HL-60 (cell line): ENCODE measurements around the gene OSTF1.

Experiments
- DNase-seq, 2 experiments: peaks; one replicate each; pipeline ENCODE4 v3.0.0-alpha.2; 2010 to 2020; ENCODE audit warnings: low read depth in 1 of 2, low spot score in 1 of 2
- H3K27ac ChIP-seq: fragments of 250-450 bp; sonication (Bioruptor Pico); replicated peaks from 2 replicates; pipeline ENCODE4 v1.5.1; 2020; ENCODE audit warnings: mild to moderate bottlenecking, moderate library complexity
- H3K27me3 ChIP-seq: fragments of 250-450 bp; sonication (Bioruptor Pico); 2 replicates; pipeline ENCODE4 v1.5.1; 2021; ENCODE audit warnings: mild to moderate bottlenecking, moderate library complexity; ENCODE audit not compliant: insufficient read depth, poor library complexity, severe bottlenecking
- H3K4me3 ChIP-seq: replicated peaks from 2 replicates; pipeline ENCODE4 v1.5.1; 2011; ENCODE audit warnings: mild to moderate bottlenecking, control low read depth, low read length; ENCODE audit not compliant: insufficient read depth
- CTCF ChIP-seq: IDR thresholded peaks from one replicate; pipeline ENCODE4 v1.5.1; 2011; ENCODE audit warnings: low read length, control low read depth, inconsistent platforms; ENCODE audit not compliant: insufficient read depth
- GABPA ChIP-seq: IDR thresholded peaks from 2 replicates; pipeline ENCODE4 v1.6.1; 2012; ENCODE audit warnings: low read depth
- POLR2AphosphoS5 ChIP-seq: IDR thresholded peaks from 2 replicates; pipeline ENCODE4 v1.6.1; 2012; ENCODE audit warnings: low read depth
- REST ChIP-seq: IDR thresholded peaks from 2 replicates; pipeline ENCODE4 v1.6.1; 2012; ENCODE audit warnings: low read depth; ENCODE audit not compliant: insufficient replicate concordance
- SPI1 ChIP-seq: IDR thresholded peaks from 2 replicates; pipeline ENCODE4 v1.6.1; 2012; ENCODE audit warnings: low read depth, mild to moderate bottlenecking, borderline replicate concordance

The OSTF1 gene

DNA sequence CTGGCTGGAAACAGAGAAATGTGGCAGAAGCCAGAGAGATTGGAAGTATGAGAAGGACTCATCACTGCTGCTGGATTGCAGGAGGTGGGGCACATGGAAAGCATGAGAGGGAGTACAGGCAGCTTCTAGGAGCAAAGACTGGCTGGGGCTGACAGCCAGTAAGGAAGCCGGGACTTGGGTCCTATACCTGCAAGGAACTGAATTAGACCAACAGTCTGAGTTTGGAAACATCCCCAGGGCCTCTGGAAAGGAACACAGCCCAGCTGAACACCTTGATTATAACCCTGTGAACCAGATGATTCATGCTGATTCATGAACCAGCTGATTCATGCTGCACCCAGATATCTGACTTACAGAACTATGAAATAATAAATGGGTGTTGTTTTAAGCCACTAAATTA, 93.4 kb downstream of the OSTF1 start:
- Histone ChIP-seq H3K27ac (no peak overlapping the region), H3K4me3 (no peak overlapping the region), H3K27me3 (no peaks in the 10 kb centered on the region)
- DNase-seq: peak in 1 of 2 experiments; percentile 34
- no peak for TF ChIP-seq POLR2AphosphoS5
- no peak for TF ChIP-seq SPI1
- no peak for TF ChIP-seq CTCF
- TF ChIP-seq GABPA: no peak
- no peak for TF ChIP-seq REST

DNA sequence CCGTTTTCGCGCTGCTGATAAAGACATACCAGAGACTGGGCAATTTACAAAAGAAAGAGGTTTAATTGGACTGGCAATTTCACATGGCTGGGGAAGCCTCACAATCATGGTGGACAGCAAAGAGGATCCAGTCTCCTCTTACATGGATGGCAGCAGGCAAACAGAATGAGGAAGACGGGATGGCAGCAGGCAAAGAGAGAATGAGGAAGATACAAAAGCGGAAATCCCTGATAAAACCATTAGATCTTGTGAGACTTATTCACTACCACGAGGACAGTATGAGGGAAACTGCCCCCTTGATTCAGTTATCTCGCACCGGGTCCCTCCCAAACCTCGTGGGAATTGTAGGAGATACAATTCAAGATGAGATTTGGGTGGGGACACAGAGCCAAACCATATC, 95.0 kb downstream of the OSTF1 start:
- Histone ChIP-seq H3K27me3 (no peaks in the 10 kb centered on the region), H3K27ac (peak overlapping the region; percentile 66), H3K4me3 (no peak overlapping the region)
- TF ChIP-seq POLR2AphosphoS5 (no peak), REST (no peak), CTCF (no peak), SPI1 (peak; percentile 89), GABPA (no peak)
- peak in 1 of 2 experiments; percentile 71 for DNase-seq

DNA sequence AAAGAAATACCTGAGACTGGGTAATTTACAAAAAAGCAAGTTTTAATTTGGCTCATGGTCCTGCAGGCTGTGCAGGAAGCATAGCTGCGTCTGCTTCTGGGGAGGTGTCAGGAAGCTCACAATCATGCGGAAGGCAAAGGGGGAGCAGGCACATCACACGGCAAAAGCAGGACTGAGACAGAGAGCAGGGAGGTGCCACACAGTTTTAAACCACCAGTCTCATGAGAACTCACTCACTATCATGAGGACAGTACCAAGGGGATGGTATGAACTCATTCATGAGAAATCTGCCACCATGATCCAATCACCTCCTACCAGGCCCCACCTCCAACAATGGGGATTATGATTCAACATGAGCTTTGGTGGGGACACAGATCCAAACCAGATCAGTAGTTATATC, 96.2 kb downstream of the OSTF1 start:
- no peak for TF ChIP-seq SPI1
- no peak for TF ChIP-seq POLR2AphosphoS5
- no peak overlapping the region for H3K4me3 ChIP-seq
- no peak overlapping the region for H3K27ac ChIP-seq
- no peaks in the 10 kb centered on the region for H3K27me3 ChIP-seq
- no peak for DNase-seq

- Histone ChIP-seq H3K27ac (no peak overlapping the region; the same call in 1 of the 2 replicates), H3K27me3 (no peaks in the 10 kb centered on the region), H3K4me3 (no peak overlapping the region)
- DNase-seq: peak in 1 of 2 experiments; percentile 69
- TF ChIP-seq CTCF (peak; percentile 10), REST (no peak), POLR2AphosphoS5 (no peak), GABPA (no peak), SPI1 (no peak)
Measured at GRCh38 chr9:75185585-75186170, 97.4 kb downstream of the OSTF1 start.
